ENCODE results near the gene ZNF598.

The ZNF598 gene

DNA sequence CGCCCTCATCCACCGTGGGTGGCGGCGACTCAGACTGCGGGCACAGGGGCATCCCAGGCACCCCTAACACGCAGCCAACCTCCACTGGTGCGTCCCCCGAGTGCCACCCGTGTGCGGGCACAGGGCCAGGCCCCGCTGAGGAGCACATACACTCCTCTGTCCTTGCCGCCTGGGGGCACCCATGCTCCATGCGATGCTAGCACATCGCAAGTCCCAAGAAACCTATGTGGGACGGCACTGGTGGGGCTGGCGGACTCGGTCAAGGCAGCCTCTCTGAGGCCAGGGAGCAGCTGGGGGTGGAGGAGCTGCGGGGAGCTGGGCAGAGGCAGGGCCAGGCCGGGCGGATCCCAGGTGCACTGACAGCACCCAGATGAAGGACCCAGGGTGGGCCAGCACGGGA lies 4.0 kb downstream of the ZNF598 start:
- no peak for DNase-seq

DNA sequence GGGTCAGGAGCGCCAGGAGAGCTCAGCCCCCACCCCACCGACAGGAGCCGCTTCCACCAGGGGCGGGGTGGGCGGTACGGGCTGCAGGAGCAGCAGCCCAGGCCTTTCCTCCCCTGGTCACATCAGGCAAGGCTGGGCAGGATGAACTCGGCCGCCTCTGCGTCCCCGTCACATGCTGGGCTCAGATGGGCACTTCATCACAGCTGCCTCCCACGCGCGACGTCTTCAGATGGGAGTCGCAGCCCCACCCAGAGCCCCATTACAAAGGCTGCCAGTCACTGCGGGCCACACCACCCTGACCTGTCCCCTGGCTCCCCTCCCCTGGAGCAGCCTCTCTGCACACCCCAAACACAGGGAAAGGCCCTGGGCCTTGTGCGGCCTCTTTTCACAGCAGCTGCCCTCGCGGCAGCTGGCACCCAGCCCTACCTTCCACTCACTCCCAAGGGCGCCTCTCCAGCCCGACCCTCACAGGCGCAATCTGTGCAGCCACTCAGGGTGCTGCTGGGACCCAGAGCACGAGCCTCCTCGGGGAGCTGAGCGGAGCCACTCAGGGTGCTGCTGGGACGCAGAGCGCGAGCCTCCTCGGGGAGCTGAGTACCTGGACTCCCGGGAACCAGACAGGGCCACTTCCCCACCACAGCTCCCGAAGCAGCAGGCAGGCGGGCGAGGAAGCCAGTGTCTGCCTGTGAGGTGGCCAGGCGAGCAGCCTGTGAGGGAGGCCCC lies 4.7 kb downstream of the ZNF598 start:
- DNase-seq: no peak

DNA sequence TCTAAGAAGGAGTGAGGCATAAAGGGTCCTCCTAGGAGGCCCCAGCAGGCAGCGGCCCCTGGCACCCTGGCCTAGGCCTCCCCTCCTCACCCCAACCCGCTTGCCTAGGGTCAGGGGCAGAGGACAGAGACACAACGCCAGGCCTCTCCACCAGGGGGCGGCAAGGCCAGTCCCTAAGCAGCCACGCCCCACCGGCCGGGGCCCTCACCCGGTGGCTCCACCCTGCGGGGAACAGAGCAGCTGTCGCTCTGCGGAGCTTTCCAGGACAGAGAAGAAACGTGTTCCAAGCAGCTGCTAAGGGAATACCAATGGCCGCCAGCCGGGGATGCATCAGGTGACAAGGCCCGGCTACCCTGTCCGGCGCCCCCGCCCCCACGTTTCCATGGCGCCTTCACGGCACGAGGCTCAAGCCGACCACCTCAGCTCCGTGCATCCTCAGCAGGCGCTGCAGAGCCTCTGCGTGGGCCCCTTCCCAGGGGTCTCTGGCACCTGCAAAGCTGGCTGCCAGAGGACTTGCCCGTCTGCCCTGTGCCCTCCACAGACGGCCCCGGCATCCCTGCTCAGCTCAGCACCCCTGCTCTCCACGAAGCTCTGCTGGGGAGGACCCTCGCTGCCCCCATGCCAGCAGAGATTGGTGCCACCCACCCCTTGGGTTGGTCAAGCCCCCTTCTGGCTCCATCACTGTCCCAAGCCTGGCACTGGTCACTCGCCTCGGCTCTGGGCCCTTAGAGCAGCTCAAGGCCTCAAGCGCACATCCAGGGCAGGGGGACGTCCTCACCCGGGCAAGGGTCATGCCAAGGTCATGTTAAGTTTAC lies 5.6 kb downstream of the ZNF598 start:
- DNase-seq: peak; percentile 95

DNA sequence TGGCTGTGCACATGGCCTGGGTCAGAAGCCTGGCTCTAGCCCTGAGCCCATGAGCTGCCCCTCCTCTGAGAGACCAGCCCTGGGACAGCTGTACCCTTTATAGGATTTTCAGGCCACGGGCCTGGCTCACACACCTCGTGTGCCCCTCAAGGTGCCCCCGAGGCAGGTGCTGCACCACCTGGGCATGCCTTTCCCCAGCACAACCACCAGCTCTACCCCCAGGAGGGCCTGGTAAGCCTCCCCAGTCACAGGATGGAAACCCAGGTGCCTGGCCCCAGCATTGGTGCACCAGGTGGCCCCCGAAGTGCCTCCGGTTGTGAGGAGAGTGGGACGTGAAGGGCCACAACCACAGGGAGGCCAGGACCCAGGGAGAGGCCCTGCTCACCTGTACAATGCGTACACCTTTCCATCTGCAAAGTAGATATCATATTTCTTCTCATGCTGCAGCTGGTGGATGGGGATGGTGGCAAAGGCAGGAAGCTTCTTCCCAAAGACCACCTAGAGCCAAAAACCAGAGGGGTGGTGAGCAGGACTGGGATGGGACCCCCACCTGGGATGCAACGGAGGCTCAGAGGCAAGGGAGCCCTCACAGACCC lies 6.3 kb downstream of the ZNF598 start:
- no peak for DNase-seq

DNA sequence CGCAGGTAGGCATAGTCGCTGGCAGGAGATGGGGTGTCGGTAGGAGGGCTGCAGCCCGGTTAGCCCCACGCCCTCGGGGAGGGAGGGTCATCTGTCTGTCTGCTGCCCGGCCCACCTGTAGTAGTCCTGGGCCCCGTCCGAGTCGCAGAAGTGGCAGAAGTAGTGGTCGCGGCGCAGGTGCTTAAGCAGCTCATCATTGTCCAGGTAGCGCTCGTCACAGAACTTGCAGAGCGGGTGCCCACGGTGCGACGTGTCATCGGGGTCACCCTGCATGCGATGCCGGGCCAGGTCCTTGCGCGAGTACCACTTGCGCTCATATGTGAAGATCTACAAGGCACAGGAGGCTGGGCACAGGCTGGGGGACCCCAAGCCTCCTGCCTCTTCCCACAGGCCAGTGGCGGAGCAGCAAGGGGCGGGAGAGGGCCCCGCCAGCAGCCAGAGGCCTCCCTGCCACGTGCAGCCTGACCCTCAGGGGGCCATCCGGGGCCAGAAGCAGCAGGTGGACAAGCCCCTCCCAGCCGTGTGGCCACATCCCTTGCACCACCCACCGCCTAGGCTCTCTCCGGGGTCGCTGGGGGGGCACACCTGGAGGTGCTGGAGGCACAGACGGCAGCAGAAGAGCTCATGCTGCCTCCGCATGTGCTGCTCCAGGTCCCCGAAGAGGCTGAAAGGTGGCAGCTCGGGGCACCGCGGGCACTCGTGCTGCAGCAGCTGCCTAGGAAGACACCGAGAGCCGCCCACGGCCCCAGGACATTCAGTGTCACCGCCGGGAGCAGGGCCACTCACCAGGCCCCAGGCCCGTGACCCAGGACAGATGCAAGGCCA lies 7.0 kb downstream of the ZNF598 start:
- no peak for DNase-seq

DNA sequence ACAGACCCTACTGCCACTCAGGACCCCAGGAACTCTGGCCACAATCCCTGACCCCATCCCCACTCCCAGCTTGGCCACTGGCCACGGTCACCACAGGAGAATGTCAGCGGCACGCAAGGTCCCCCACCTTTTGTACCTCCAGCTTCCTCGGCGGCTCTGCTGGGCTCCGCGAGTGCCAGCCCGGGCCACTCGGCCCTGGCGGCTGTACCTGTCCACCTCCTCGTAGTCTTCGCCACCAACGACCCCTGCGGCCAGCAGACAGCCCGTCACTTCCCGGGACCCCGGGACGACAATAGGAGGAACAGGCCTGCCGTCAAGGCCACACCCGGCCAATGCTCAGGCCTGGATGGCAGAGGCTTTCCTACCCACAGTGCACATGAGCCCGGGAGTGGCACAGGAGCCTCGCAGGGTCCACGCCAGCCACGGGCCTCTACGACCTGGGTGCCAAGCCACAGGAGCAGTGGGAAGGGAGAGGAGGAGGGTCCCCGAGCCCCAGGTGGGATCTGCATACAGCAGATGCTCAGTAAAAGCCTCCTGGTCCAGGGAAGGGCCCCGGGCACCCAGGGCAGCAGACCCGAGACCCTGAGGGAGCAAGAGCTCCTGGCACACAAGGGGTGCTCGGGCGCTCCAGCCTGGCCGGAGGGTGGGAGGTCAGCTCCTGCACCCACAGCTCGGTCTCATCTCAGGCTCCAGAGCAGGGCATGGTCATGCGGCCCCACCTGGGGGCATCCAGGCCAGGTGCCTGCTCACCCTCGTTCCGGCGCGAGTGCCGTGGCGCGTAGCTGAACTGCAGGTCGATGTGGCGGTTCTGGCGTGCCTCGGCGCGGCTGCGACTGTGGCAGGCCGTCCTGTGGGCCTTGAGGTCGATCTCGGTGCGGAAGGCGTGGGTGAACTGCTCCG lies 7.9 kb downstream of the ZNF598 start:
- no peak for DNase-seq

DNA sequence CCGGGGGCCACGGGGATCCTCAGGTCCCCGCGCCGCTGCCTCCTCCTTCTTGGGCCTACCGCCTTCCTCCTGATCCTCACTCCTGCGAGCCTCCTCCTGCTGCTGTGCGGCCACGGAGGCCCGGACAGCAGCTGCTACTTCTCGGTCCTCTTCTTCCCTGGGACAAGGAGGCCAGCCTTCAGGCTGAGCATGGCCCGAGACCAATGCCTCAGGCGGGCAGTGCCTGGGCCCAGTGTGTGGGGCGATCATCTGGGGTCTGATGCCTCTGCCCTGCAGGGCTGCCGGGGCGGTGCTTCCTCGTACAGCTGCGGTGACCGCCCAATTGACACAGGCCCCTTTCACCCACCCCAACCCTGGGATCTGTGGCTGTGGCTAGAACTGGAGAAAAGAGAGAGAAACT lies 8.6 kb downstream of the ZNF598 start:
- DNase-seq: no peak

DNA sequence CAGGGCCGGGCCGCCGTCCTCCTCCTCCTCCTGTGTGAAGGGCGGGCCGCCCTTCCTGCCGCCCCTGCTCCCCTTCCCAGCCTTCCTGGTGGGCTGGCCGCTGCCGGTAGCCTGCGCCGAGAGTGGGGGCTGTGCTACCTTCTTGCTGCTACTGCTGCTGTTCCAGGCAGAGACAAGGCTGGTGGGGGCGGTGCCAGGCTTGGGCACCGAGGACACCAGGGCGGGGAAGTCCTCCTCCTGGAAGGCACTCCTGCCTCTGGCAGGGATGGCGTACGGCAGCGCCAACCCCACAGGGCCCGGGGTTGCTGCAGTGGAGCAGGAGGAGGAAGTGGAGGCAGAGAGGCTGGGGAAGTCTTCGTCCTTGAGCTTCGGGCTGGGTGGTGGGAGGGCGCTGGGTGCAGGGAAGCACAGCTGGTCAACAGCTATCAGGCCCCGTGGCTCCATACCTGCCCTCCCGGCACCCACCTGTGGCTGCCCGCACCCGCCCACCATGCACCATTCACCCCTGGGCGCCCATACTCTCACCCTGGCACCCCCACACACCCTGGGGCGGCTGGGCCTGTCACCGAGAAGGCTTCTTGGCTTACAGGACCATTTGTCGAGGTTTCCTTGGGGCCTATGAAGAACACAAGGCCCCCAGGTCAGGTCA lies 9.6 kb downstream of the ZNF598 start:
- no peak for DNase-seq

DNA sequence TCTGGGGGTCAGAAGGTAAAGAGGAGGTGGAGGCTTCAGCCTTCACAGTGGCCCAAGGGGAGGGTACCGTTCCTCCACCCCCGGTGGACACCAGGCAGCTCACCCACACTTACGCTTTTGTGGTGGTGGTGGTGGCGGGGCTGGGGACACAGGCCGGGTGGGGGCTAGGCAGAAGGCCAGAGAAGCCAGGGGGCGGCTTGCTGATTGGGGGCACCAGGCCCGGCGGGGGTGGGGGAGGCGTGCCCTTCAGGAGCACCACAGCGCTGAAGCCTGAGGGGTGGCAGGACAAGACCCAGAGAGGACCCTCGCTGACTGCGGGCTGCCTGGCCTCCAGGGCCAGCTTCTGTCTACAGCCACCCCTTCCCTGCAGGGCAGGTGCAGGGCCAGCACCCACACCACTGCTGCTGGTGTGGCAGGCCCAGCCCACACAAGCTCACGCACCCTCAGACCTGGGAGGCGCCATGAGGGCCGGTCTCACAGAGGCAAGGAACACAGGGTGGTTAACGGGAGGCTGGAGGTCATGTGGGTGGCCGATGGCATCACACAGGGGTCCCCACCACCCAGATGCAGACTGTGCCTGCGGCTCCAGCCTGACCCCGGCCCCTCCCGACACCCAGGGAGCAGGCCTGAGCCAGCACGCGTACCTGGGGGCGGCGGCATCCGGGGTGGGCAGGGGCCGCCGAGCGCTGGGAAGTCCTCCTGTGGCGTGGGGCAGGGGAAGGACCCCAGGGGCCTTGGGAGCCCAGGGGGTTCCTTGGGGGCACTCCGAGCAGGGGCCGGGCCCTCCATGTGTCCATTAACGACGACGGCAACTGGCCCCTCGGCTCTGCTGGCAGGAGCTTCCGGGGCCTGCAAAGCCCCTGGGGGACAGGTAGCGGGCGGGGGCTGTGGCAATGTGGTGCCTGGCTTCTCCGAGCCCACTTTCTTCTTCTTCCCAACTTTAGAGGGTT lies 10.5 kb downstream of the ZNF598 start:
- no peak for DNase-seq

DNA sequence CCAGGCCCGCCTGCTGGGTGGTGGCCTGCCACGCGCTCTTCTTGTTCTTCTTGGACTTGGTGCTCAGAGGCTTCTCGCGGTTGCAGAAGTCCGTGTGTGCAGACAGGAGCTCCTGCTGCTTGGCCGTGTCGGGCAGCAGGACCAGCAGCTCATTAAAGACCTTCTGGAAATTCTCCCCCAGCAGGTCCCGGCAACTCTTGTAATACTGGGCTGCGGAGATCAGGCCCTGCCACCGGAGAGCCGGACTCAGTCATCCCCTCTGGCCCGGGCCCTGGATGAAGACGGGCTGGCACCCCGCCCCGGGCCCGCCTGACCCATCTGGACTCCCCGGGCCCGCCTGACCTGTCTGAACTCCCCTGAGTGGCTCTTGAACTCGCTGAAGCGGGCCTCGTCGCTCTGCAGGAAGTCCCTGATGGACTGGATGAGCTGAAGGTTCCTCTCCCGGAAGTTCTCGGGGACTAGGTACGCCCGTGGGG lies 11.2 kb downstream of the ZNF598 start:
- DNase-seq: no peak

DNA sequence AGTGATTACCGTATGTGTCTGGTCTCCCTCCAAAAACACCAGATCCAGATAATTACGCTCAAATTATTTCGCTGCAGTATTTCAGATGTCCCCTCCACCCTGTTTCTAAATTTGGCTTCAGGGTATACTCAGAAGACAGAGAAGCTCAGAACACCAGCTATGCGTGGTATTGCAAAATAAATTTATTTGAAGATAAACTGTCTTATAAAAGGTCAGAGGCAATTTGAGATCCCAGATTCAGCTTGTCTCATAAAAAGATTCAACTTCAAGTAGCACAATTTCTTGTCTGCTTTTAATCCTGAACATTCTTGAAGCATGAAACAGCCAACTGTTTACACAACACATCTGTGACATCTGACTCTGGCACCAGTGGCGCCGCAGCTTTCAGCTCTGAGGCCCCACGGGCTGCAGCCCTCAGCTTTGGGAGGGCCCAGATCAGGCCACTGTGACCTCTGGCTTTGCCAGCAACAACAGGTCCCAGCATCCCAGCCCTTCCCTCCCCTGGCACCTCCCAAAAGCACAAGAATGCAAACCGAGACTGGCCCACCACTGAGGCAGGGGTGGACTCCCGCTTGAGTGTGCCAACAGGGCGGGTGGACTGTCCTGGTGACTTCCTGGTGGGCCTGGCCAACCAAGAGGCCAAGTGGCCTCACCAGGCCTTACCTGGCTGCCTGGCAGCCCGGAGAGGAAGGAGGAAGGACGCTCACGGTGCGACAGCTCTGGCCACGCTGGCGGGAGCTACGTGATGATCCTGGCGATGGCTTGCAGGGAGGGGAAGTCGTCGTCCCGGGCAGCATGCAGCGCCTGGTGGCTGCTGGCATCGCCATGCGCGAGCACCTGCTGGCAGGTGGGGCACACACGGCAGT lies 11.9 kb downstream of the ZNF598 start:
- DNase-seq: no peak

DNA sequence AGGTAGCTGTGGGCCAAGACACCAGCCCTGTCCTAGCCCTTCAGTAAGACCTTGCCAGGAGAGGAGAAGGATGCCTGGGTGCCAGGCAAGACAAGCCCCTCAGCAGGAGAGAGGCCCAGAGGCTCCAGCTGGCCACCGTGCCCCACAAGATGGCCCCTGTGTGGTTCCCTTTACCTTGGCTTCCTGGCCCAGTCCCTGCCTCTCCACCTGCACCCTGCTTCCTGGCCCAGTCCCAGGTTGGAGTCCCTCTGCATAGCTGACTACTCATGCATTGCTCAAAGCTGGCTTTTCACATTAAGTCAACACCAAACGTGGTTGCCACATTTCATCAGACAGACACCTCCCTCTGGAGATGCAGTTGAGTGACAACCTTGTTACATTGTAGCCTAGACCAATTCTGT lies 15.9 kb downstream of the ZNF598 start:
- no peak for DNase-seq

DNA sequence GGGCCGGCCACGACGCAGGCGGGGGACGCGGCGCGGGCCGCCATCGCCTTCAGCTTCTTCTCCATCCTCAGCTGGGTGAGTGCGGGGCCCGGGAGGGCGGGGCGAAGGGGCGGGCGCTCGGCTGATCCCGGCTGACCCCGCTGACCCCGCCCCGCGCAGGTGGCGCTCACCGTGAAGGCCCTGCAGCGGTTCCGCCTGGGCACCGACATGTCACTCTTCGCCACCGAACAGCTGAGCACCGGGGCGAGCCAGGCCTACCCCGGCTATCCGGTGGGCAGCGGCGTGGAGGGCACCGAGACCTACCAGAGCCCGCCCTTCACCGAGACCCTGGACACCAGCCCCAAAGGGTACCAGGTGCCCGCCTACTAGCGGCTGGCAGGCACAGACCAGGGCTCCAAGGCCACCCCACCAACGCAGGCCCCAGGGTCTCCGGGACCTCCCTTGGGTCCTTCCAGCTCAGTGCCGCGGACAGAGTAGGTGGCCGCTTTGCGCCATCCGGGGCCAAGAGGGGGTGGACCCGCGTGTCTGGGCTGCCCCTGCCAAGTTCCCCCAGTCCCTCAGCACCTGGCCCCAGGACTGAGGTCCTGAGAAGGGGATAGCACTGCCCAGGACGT lies 16.8 kb downstream of the ZNF598 start:
- DNase-seq: no peak

DNA sequence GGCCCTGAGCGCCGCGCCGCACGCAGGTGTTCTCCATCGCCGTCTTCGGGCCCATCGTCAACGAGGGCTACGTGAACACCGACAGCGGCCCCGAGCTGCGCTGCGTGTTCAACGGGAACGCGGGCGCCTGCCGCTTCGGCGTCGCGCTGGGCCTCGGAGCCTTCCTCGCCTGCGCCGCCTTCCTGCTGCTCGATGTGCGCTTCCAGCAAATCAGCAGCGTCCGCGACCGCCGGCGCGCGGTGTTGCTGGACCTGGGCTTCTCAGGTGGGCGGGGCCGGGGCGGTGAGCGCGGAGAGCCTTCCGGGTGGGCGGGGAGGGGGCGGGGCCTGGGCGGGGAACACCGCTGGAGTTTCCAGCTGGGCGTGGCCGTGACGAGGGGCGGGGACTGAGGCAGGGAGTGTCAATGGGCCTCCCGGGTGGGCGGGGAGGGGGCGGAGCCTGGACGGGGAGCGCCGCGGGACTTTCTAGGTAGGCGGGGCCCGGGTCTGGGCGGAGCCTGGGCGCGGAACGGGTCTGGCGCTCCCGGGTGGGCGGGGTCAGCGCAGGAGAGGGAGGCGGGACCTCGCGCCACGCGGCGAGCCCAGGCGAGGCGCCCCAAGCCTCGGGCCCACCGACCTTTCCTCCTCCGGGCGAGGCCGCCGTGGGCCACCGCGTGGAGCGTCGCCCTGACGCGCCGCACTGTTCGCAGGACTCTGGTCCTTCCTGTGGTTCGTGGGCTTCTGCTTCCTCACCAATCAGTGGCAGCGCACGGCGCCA lies 17.5 kb downstream of the ZNF598 start:
- DNase-seq: no peak

DNA sequence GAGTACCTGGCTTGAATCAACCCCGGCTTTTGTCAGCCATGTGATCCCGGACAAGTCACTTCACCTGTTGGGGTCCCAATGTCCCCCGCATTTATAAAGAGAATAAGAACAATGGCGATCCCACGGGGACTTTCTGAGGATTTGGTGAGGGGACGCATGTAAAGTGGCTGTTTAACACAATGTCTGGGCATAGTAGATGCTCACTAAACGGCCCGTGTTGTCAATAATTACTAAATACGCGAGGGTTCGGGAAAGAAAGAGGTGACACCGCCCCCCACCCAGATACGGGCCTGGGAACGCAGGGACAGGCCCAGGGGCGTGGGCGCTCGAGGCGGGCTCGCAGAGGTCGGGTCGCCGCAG lies 18.1 kb downstream of the ZNF598 start:
- DNase-seq: no peak

DNA sequence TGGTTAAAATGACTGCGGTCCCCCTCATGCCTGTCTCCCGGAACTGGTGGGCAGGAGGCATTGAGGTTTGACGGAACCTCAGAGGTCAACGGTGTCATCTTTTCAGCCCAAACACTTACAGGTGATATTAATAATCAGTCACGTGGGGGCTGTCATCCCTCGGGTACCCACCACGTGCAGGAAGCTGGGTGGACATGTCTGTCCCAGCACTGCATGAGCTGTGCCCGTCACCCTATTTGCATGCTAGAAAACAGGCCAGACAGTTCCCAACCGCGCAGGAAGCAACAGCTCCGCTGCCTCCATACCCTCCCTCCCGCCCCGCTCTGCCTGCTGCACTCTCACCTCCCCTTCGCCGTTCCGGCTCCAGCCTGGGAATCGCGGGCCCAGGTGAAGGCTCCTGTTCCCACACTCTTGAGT lies 18.5 kb downstream of the ZNF598 start:
- DNase-seq: no peak

DNA sequence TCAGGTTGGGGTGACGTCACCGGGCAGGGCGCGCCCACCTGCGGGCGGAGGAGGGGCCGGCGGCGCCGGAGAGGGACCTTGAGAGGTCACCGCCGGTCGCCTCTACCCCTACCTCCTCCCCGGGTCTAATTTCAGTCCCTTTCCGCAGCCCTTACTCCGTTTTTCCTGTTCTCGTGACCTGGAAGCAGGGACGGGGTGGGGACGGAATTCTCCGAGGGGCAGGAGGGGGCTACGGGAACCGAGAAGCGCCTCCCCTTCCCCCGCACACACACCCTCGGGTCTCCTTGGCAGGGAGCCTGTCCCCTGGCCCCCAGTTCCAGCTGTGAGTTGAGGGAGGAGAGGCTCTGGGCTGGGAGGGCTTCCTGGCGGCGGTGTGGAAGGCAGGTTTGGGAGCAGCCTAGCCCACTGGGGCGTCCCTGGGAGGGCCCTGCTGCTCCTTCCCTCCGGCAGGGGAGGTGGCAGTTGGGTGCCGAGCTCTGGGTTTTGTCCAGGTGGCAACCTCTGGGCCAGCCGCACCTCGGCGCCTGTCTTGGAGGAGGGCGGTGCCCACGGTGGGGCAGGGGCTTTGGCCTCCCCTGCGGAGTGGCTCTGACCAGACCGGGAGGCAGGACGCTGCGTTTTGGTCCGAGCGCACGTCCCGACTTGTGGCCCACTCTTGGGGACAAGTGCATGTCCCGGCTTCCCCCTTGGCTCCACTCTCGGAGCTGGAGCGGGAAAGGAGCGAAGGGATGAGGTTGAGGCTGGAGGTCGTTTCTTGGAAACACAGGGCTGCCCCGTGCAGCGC lies 19.1 kb downstream of the ZNF598 start:
- peak; percentile 40 for DNase-seq

DNA sequence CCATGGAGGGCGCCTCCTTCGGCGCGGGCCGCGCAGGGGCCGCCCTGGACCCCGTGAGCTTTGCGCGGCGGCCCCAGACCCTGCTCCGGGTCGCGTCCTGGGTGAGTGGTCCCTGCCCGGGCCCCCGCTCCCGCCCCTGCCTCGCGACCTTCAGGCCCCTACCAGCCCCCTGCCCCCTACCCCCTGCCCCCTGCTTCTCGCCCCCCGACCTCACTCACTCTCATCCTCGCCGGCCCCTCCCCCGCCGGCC lies 19.6 kb downstream of the ZNF598 start:
- no peak for DNase-seq
